ENCODE data around the gene FOXJ3.

DNA sequence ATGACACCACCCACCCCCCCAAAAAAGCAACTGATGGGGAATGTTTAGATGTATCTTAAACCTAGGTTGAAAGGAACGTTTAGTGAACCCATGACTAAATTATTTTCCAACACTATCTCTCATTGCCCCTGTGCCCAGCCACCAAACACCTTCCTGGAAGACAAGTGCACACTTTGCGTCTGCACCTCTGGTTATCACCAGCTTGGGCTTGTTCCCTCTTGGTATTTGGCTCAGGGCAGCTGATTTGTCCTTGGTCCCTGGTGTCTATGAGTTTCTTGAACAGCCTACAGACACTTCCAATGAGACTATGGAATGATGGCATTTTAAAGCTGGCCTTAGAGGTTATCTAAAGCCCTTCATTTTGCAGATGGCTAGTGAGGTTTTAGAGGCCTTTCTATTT lies 30.1 kb upstream of the FOXJ3 start:
- TF ChIP-seq, protein P1, sequence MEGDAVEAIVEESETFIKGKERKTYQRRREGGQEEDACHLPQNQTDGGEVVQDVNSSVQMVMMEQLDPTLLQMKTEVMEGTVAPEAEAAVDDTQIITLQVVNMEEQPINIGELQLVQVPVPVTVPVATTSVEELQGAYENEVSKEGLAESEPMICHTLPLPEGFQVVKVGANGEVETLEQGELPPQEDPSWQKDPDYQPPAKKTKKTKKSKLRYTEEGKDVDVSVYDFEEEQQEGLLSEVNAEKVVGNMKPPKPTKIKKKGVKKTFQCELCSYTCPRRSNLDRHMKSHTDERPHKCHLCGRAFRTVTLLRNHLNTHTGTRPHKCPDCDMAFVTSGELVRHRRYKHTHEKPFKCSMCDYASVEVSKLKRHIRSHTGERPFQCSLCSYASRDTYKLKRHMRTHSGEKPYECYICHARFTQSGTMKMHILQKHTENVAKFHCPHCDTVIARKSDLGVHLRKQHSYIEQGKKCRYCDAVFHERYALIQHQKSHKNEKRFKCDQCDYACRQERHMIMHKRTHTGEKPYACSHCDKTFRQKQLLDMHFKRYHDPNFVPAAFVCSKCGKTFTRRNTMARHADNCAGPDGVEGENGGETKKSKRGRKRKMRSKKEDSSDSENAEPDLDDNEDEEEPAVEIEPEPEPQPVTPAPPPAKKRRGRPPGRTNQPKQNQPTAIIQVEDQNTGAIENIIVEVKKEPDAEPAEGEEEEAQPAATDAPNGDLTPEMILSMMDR (conservative IDR thresholded peaks at IDR 0.05 in 1 of 2, IDR thresholded peaks at IDR 0.05 in 1 of 2; ENCODE audit: extremely low read depth in 1 of 2, insufficient read depth in 1 of 2, low read depth in 1 of 2, low read length in 2 of 2), result no peak
- TF ChIP-seq EZH2 (IDR thresholded peaks at IDR 0.05; ENCODE audit: borderline replicate concordance, low read length), result no peak
